GM04504 (cell line): ENCODE data around the gene SYT1.
"Not testable (repeated sequence)": the region's sequence is repeated elsewhere in the genome, so short reads cannot be mapped to it uniquely, and the experiment has no call there.

Experiments
- DNase-seq: peaks from one replicate; pipeline ENCODE4 v3.0.0-alpha.2; 2012; ENCODE audit warnings: low read depth

The SYT1 gene

DNA sequence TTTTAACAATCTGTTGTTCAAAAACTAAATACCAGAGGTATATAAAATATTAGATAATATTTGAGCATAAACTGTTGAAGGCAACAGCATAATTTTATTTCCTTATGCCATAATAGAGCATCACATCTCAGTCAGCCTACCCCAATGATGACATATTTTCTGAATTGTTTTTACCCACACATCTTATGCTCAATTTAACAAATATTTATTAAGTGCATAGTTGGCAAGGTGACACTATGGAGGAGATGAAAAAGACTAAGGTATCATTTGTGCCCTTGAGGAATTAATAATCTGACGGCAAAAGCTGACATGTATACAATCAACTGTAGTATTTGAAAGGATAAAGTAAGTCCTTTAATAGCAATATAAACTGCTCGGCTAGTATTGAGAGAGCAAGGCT lies 102.4 kb downstream of the SYT1 start:
- no peak for DNase-seq

- no peak for DNase-seq
These were observed 103.7 kb downstream of the SYT1 start for GRCh38 chr12:78968226-78968625.

- no peak for DNase-seq
These were observed 105.5 kb downstream of the SYT1 start for GRCh38 chr12:78970041-78970440.

DNA sequence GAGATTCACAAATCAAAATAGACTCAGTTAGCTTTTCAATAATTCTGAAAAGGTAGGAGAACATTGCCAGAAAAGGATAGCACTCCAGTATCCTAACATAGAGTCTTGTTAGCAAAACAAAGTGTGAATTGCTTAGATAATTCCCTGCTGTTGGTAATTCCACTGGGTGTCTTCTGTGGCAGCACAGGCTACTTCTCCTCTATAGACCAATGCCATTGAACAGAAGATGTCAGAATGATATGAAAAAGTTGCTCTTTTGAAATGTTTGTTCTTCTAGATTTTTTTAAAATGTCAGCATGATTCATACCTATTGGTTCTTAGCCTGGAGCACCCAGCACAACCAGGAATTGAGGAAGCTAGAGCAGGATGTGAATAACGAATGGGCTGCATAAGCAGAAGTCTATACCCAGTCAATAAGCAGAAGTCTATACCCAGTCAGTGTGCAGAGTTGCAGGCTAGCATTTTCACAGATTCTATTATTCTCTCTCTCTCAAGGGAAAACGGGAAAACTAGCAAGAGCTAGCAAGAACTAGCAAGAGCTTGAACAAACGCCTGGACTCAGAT lies 112.8 kb downstream of the SYT1 start:
- no peak for DNase-seq

- DNase-seq = no peak
These were observed 129.7 kb downstream of the SYT1 start for GRCh38 chr12:78994168-78994791.

GRCh38 chr12:79000501-79000900 lies 135.9 kb downstream of the SYT1 start:
- DNase-seq = no peak

- DNase-seq = no peak
These were observed 136.8 kb downstream of the SYT1 start for GRCh38 chr12:79001404-79001803.

- no peak for DNase-seq
These were observed 141.7 kb downstream of the SYT1 start for GRCh38 chr12:79006306-79006705.

DNA sequence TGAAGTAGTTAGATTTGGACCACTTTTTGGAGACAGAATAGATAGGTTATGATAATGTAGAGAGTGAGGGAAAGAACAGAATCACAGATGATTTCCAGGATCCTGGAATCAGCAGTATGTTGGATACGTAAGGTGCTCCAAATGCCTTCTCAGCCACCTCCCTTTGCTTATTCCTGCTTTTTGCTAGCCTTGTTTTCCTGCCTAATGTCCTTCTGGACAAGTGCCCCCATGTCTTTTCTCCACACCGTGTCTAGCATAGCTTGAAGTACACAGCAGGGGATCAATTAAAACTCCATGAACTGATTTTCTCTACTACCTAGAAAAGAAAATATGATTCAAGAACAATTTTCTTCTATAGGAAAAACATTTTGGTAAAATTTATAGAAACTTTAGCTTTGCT lies 144.0 kb downstream of the SYT1 start:
- no peak for DNase-seq

GRCh38 chr12:79012636-79013035 lies 148.1 kb downstream of the SYT1 start:
- DNase-seq = no peak

- no peak for DNase-seq
These were observed 151.6 kb downstream of the SYT1 start for GRCh38 chr12:79016181-79016580.

DNA sequence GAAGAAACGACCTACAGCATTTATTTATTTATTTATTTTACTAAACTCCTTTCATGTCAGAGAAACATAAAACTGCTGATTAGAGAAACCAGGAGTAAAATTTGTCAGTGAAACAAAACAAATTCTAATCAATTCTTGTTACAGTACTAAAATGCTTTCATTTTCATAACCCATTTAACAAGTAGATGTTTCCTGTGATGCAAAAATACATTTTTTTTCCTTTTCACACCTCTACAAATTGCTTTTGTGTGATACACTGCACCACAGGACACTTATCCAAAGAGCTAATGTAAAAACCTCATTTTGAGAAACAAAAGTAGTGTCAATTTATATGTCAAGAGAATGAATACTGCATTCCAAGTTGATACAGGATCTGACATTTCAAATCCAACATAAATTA lies 155.1 kb downstream of the SYT1 start:
- DNase-seq = no peak

DNA sequence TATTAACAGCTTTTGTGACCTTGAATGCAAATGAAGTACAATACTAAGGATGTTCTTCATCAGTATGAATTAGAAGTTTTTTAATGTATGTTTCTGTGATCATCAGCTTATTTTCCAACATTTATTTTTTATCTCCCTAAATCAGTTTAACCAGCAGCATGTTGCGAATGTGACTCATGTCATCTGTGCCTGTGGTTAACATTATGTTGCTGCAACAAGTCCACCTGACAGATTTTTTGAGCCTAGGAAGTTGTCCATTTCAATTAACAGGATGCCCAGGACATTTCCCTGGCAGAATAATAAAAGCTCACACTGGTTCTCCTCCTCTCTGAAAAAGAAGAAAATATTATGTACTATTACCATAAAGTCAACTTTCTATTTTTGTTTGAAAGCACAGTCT lies 155.5 kb downstream of the SYT1 start:
- no peak for DNase-seq

- no peak for DNase-seq
These were observed 156.4 kb downstream of the SYT1 start for GRCh38 chr12:79021021-79021420.

- DNase-seq = no peak
These were observed 158.7 kb downstream of the SYT1 start for GRCh38 chr12:79023261-79023660.

- no peak for DNase-seq
These were observed 159.2 kb downstream of the SYT1 start for GRCh38 chr12:79023784-79024183.

- DNase-seq = no peak
These were observed 169.2 kb downstream of the SYT1 start for GRCh38 chr12:79033788-79034187.

DNA sequence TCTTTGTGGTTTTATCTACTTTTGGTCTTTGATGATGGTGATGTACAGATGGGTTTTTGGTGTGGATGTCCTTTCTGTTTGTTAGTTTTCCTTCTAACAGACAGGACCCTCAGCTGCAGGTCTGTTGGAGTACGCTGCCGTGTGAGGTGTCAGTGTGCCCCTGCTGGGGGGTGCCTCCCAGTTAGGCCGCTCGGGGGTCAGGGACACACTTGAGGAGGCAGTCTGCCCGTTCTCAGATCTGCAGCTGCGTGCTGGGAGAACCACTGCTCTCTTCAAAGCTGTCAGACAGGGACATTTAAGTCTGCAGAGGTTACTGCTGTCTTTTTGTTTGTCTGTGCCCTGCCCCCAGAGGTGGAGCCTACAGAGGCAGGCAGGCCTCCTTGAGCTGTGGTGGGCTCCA lies 180.2 kb downstream of the SYT1 start:
- DNase-seq = not testable (repeated sequence)

DNA sequence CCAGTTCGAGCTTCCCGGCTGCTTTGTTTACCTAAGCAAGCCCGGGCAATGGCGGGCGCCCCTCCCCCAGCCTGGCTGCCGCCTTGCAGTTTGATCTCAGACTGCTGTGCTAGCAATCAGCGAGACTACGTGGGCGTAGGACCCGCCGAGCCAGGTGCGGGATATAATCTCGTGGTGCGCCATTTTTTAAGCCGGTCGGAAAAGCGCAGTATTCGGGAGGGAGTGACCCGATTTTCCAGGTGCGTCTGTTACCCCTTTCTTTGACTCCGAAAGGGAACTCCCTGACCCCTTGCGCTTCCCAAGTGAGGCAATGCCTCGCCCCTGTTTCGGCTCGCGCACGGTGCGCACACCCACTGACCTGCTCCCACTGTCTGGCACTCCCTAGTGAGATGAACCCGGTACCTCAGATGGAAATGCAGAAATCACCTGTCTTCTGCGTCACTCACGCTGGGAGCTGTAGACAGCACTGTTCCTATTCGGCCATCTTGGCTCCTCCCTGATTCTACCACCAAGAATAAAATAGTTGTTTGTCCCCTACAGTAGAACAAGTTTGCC lies 180.7 kb downstream of the SYT1 start:
- not testable (repeated sequence) for DNase-seq

GRCh38 chr12:79046021-79046420 lies 181.4 kb downstream of the SYT1 start:
- no peak for DNase-seq

DNA sequence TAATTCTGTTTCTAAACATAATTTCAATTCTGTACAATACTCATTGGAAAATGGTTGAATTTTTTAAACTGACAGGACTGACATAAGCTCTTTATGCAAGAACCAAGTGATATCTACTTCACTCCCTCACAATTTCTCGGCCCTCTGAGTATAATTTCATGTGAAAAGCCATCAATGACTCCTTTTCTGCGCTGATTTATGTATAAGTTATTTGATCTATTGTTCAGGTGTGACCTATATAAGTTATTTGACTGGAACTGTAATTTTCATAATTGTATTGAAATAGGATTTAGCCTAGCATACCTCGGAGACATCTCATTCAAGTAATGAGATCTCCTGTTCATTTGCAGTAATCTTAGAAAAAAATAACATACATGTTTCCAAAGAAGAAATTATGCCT lies 184.4 kb downstream of the SYT1 start:
- DNase-seq = no peak

GRCh38 chr12:79053394-79053793 lies 188.8 kb downstream of the SYT1 start:
- no peak for DNase-seq

DNA sequence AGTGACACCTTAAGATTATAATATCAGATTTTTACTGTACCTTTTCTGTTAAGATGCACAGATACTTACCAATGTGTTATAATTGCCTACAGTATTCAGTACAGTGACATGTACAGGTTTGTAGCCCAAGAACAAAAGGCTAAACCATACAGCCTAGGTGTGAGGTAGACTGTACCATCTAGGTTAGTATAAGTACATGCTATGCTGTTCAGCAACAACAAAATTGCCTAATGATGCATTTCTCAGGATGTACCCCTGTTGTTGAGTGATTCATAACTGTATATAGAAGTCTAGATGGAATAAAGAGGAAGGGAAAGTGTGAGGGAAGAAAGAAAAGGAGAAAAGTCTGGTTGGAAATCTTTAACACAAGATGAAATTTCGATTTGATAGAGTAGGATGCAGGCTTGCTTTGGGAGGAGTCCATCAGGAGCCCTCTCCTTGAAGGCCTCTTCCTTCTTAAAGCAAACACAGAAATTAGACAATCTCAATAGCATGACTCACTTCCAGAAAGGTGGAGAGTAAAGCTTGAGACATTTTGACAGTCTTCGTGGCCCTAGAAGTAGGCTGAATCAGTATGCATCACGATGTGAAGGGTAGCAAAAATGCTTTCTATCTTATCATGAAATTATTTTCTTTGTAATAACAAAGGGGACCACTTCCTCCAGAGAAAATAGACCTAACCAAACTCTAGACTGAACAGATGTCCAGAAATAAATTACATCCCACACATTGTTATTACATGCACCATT lies 191.5 kb downstream of the SYT1 start:
- DNase-seq = no peak
